Spleen (tissue), 7 donors: ENCODE results near the gene GGT7.

Experiments
- POLR2A ChIP-seq, 3 donors: fragments of 450-650 bp; IDR thresholded peaks; one replicate each; pipeline ENCODE4 v1.5.1; 2017; ENCODE audit warnings: antibody characterized with exemption in 3 of 3, mild to moderate bottlenecking in 1 of 3
- TF ChIP-seq, protein P1 (sequence below), 11 experiments: fragments of 200-600 bp in 7 of 11; fragments of 450-650 bp in 4 of 11; sonication (generic) in 4 of 11; IDR thresholded peaks in 8 of 11; conservative IDR thresholded peaks in 3 of 11; 1 replicate in 7 of 11; 2 replicates in 4 of 11; pipeline versions ENCODE4 v1.4.0 to v1.8.0; 2016 to 2021; ENCODE audit warnings: antibody characterized with exemption in 11 of 11, inconsistent platforms in 4 of 11, mild to moderate bottlenecking in 1 of 11
- donor health status: DM: no; HTN: no; CAD: no; lungs with moderate emphysema.
- donor health status: DM: no; HTN: no; CAD: no.
- donor health status: DM: no; HTN: no; CAD: no.

DNA sequence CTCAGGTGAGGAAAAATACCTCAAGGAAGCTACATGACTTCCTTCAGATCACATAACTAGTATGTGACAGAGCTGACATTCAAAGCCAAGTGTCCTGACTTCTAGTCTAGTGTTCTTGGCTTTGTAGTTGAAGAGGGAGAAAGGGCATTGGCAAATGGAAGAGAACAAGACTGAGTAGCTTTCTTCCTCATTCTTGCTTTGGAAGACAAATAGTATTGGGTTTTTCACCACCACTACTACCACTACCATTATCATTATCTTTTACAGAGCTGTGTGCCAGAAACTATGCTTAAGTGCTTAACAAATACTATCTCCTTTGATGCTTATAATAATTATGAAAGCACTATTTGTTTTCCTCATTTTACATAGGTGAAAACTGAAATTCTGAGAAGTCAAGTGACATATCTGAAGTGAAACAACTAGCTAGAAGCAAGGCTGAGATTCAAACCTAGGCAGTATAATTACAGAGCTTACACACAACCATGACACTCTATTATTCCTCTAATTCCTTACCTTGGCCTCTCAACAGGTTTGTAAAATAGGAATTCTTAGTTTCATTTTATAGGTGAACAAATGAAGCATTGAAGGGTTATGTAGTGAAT lies 10.5 kb upstream of the GGT7 start:
- no peak for TF ChIP-seq POLR2A (IDR thresholded peaks at IDR 0.05)
- TF ChIP-seq, protein P1, sequence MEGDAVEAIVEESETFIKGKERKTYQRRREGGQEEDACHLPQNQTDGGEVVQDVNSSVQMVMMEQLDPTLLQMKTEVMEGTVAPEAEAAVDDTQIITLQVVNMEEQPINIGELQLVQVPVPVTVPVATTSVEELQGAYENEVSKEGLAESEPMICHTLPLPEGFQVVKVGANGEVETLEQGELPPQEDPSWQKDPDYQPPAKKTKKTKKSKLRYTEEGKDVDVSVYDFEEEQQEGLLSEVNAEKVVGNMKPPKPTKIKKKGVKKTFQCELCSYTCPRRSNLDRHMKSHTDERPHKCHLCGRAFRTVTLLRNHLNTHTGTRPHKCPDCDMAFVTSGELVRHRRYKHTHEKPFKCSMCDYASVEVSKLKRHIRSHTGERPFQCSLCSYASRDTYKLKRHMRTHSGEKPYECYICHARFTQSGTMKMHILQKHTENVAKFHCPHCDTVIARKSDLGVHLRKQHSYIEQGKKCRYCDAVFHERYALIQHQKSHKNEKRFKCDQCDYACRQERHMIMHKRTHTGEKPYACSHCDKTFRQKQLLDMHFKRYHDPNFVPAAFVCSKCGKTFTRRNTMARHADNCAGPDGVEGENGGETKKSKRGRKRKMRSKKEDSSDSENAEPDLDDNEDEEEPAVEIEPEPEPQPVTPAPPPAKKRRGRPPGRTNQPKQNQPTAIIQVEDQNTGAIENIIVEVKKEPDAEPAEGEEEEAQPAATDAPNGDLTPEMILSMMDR (IDR thresholded peaks at IDR 0.05 in 8 of 11, conservative IDR thresholded peaks at IDR 0.05 in 3 of 11): no peak
